Fibroblast of lung (primary cell): ENCODE measurements around the gene NTN1. TPM values are rescaled to one million over a fixed set of nuclear protein-coding genes. Genes with fewer than 3 reads are reported as not detected.

Experiments
- DNase-seq, 2 donors: peaks; one replicate each; pipeline versions ENCODE4 v3.0.0 to v3.0.0-alpha.2; 2010; ENCODE audit warnings: low read depth in 2 of 2
- H2AFZ ChIP-seq: 2 replicates; pipeline ENCODE4 v1.5.1; 2012; ENCODE audit warnings: low read length, control low read depth, inconsistent platforms
- H3K27ac ChIP-seq: 2 replicates; pipeline ENCODE4 v1.5.1; 2011; ENCODE audit warnings: low read length, control low read depth; ENCODE audit not compliant: insufficient read depth
- H3K27me3 ChIP-seq: 2 replicates; pipeline ENCODE4 v1.5.1; 2011; ENCODE audit warnings: mild to moderate bottlenecking, low read length; ENCODE audit not compliant: control insufficient read depth, insufficient read depth
- H3K36me3 ChIP-seq: 2 replicates; pipeline ENCODE4 v1.5.1; 2011; ENCODE audit warnings: low read length; ENCODE audit not compliant: control insufficient read depth, insufficient read depth
- H3K4me1 ChIP-seq: 2 replicates; pipeline ENCODE4 v1.5.1; 2011; ENCODE audit warnings: low read length; ENCODE audit not compliant: control insufficient read depth, insufficient read depth; ENCODE audit errors: extremely low read depth
- H3K4me2 ChIP-seq: 2 replicates; pipeline ENCODE4 v1.5.1; 2011; ENCODE audit warnings: low read length, control low read depth; ENCODE audit not compliant: insufficient read depth; ENCODE audit errors: extremely low read depth
- H3K4me3 ChIP-seq, 4 experiments: fragments of 200-600 bp in 1 of 4; sonication (generic) in 1 of 4; replicated peaks in 1 of 4; 2 replicates each; pipeline ENCODE4 v1.5.1; 2011 to 2016; ENCODE audit warnings: low read length in 4 of 4, low read depth in 3 of 4, mild to moderate bottlenecking in 3 of 4, control low read depth in 2 of 4, inconsistent platforms in 1 of 4, mixed read lengths in 1 of 4; ENCODE audit not compliant: insufficient read depth in 1 of 4; ENCODE audit errors: control extremely low read depth in 1 of 4
- H3K79me2 ChIP-seq: 2 replicates; pipeline ENCODE4 v1.5.1; 2012; ENCODE audit warnings: mild to moderate bottlenecking, low read length, inconsistent platforms; ENCODE audit not compliant: control insufficient read depth, insufficient read depth
- H3K9ac ChIP-seq: 2 replicates; pipeline ENCODE4 v1.5.1; 2011; ENCODE audit warnings: mild to moderate bottlenecking, low read length, control low read depth; ENCODE audit not compliant: insufficient read depth
- H3K9me3 ChIP-seq: 2 replicates; pipeline ENCODE4 v1.5.1; 2012; ENCODE audit warnings: low read depth, low read length; ENCODE audit not compliant: control insufficient read depth, insufficient read depth
- H4K20me1 ChIP-seq: 2 replicates; pipeline ENCODE4 v1.5.1; 2011; ENCODE audit warnings: low read length; ENCODE audit not compliant: control insufficient read depth, insufficient read depth; ENCODE audit errors: extremely low read depth
- CTCF ChIP-seq, 2 donors: IDR thresholded peaks in 1 of 2; conservative IDR thresholded peaks in 1 of 2; 1 replicate in 1 of 2; 2 replicates in 1 of 2; pipeline ENCODE4 v1.5.1; 2011 to 2012; ENCODE audit warnings: low read length in 2 of 2, control low read depth in 1 of 2, inconsistent platforms in 1 of 2, low read depth in 1 of 2, mild to moderate bottlenecking in 1 of 2
- EZH2 ChIP-seq: IDR thresholded peaks from 2 replicates; pipeline ENCODE4 v1.5.1; 2012; ENCODE audit warnings: low read length, control low read depth, mild to moderate bottlenecking; ENCODE audit errors: missing control alignments
- polyA plus RNA-seq, 2 donors: library from polyadenylated mRNA; depleted of rRNA in 1 of 2; stranded (reverse) in 1 of 2; unstranded in 1 of 2; fragments of >200 nt; gene quantifications; 2 replicates each; pipeline ENCODE4 v1.2.1, GENCODE V29; 2011 to 2012; ENCODE audit warnings: missing spikeins in 1 of 2
- total RNA-seq: library from RNA; depleted of rRNA; stranded (reverse); fragments of >200 nt; gene quantifications from 2 replicates; pipeline ENCODE4 v1.2.1, GENCODE V29; 2014

NTN1 gene
- total and polyA plus RNA-seq, 2 donors (not counting 1 experiment from before 2014, with no cell fraction given): 0.17 to 3.1 TPM

GRCh38 chr17:9178319-9178718, 157.0 kb downstream of the NTN1 start:
- Histone ChIP-seq H3K9ac (no peak overlapping the region), H3K27me3 (no peaks in the 10 kb centered on the region), H3K4me1 (no peaks in the 10 kb centered on the region), H3K4me3 (no peak overlapping the region), H3K27ac (no peak overlapping the region), H3K4me2 (no peak overlapping the region), H3K36me3 (no peaks in the 10 kb centered on the region), H3K9me3 (no peaks in the 10 kb centered on the region), H3K79me2 (no peaks in the 10 kb centered on the region), H4K20me1 (no peaks in the 10 kb centered on the region), H2AFZ (no peak overlapping the region)
- no peak for DNase-seq
- no peak for TF ChIP-seq EZH2
- TF ChIP-seq CTCF (conservative IDR thresholded peaks at IDR 0.05 in 1 of 2, IDR thresholded peaks at IDR 0.05 in 1 of 2; ENCODE audit: low read depth in 1 of 2, low read length in 2 of 2): no peak

GRCh38 chr17:9179602-9180001, 158.3 kb downstream of the NTN1 start:
- no peaks in the 10 kb centered on the region for H4K20me1 ChIP-seq
- no peaks in the 10 kb centered on the region for H3K4me1 ChIP-seq
- H3K9me3 ChIP-seq: no peaks in the 10 kb centered on the region
- H3K4me3 ChIP-seq: no peak overlapping the region
- H2AFZ ChIP-seq: no peak overlapping the region
- H3K9ac ChIP-seq: no peak overlapping the region
- no peak overlapping the region for H3K4me2 ChIP-seq
- H3K27ac ChIP-seq: no peak overlapping the region
- no peak for TF ChIP-seq EZH2
- TF ChIP-seq CTCF (conservative IDR thresholded peaks at IDR 0.05 in 1 of 2, IDR thresholded peaks at IDR 0.05 in 1 of 2; ENCODE audit: low read depth in 1 of 2, low read length in 2 of 2): no peak
- no peaks in the 10 kb centered on the region for H3K36me3 ChIP-seq
- peaks cover 2% of the 10 kb centered on the region for H3K27me3 ChIP-seq
- no peaks in the 10 kb centered on the region for H3K79me2 ChIP-seq
- no peak for DNase-seq

- H3K27me3 ChIP-seq: peaks cover 2% of the 10 kb centered on the region
- no peaks in the 10 kb centered on the region for H3K9me3 ChIP-seq
- no peak overlapping the region for H3K9ac ChIP-seq
- H3K4me3 ChIP-seq: no peak overlapping the region
- no peaks in the 10 kb centered on the region for H3K36me3 ChIP-seq
- no peak overlapping the region for H3K4me2 ChIP-seq
- DNase-seq: no peak
- no peaks in the 10 kb centered on the region for H3K79me2 ChIP-seq
- no peak overlapping the region for H2AFZ ChIP-seq
- H4K20me1 ChIP-seq: no peaks in the 10 kb centered on the region
- no peak for TF ChIP-seq EZH2
- TF ChIP-seq CTCF (conservative IDR thresholded peaks at IDR 0.05 in 1 of 2, IDR thresholded peaks at IDR 0.05 in 1 of 2; ENCODE audit: low read depth in 1 of 2, low read length in 2 of 2): no peak
- no peaks in the 10 kb centered on the region for H3K4me1 ChIP-seq
- H3K27ac ChIP-seq: no peak overlapping the region
Measured at GRCh38 chr17:9181640-9182039, 160.3 kb downstream of the NTN1 start.
